Lower leg skin (tissue), 3 donors: ENCODE data around the gene PCBD2.

ENCODE experiments used
- CTCF ChIP-seq, 3 donors: fragments of 450-650 bp; IDR thresholded peaks; one replicate each; pipeline ENCODE4 v1.5.1; 2016; ENCODE audit warnings: antibody characterized with exemption in 3 of 3, mild to moderate bottlenecking in 3 of 3, moderate library complexity in 2 of 3
- POLR2A ChIP-seq, 2 donors: fragments of 450-650 bp; IDR thresholded peaks; one replicate each; pipeline ENCODE4 v1.6.1; 2016 to 2017; ENCODE audit warnings: antibody characterized with exemption in 2 of 2, mild to moderate bottlenecking in 1 of 2, moderate library complexity in 1 of 2

GRCh38 chr5:134994560-134995156, 89.7 kb downstream of the PCBD2 start:
- TF ChIP-seq CTCF (IDR thresholded peaks at IDR 0.05): no peak
- no peak for TF ChIP-seq POLR2A (IDR thresholded peaks at IDR 0.05)
